HG03558 (cell line): ENCODE data around the gene IDE.
"Not testable (repeated sequence)": the region's sequence is repeated elsewhere in the genome, so short reads cannot be mapped to it uniquely, and the experiment has no call there.

Source experiments
- ATAC-seq: cut with Tn5 transposase; IDR thresholded peaks from one replicate; pipeline ENCODE4 v1.9.1; 2021; ENCODE audit warnings: moderate number of reproducible peaks; ENCODE audit not compliant: unreplicated experiment; ENCODE audit errors: extremely low read depth

Gene IDE

GRCh38 chr10:92573798-92574547, at the start of gene IDE:
Gene IDE, minus strand, starts transcription at chr10:92574093. Its CDS starts 74 bp downstream, at chr10:92574019.
- peak; percentile 48 for ATAC-seq

- ATAC-seq: no peak
Measured at GRCh38 chr10:92619368-92619767, 45.5 kb upstream of the IDE start.

DNA sequence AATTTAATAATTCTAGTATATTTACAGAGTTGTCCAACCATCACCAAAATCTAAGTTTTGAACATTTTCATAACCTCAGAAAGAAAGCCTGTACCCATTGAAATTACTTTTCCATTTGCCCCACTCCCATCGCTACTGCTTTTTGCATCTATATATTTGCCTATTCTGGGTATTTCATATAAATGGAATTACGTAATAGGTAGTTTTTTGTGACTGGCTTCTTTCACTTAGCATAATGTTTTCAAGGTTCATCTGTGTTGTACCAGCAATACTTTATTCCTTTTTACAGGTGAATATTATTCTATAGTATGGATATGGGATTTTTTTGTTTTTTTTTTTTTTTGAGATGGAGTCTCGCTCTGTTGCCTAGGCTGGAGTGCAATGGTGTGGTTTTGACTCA, 41.6 kb upstream of the IDE start:
- no peak for ATAC-seq

DNA sequence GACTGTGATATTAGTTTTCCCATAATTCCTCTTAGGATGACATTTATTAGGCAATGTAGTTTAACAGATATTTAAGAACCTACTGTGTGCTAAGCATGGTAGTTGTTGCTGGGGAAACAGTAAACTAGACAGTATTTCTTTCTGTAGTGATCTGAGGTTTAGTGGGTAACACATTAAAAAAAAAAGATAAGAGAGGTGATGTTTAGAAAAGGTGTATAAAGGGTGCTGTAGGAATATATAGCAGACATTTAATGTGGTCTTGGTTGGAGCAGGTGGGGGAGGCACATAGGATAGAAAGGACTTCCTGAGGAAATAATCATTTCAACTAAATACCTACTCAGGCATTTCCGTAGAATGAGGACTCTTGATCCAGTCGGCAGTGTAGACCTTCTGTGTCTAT, 30.9 kb upstream of the IDE start:
- ATAC-seq: no peak

DNA sequence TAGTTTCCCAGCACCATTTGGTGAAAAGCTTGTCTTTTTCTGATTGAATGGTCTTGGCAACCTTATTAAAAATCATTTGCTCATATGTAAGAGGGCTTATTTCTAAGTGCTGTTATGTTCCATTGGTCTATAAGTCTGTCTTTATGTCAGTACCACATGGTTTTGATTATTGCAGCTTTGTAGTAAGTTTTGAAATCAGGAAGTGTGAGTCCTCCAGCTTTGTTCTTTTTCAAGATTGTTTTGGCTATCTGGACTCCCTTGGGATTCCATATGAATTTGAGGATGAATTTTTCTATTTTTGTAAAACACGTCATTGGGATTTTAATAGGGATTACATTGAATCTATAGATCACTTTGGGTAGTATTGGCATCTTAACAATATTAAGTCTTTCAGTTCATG, 24.4 kb upstream of the IDE start:
- no peak for ATAC-seq

DNA sequence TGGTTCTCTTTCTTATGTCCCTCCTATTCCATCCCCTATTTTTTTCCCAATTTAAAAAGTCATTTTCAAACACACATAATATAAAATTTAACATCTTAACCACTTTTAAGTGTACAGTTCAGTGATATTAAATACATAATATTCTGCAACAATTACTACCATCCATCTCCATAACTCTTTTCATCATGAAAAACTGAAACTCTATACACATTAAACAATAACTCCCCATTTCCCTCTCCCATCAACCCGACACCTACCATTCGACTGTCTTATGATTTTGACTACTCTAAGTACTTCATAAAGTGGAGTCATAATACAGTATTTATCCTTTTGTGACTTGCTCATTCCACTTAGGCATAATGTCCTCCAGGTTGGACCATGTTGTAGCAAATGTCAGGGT, 21.6 kb upstream of the IDE start:
- no peak for ATAC-seq

DNA sequence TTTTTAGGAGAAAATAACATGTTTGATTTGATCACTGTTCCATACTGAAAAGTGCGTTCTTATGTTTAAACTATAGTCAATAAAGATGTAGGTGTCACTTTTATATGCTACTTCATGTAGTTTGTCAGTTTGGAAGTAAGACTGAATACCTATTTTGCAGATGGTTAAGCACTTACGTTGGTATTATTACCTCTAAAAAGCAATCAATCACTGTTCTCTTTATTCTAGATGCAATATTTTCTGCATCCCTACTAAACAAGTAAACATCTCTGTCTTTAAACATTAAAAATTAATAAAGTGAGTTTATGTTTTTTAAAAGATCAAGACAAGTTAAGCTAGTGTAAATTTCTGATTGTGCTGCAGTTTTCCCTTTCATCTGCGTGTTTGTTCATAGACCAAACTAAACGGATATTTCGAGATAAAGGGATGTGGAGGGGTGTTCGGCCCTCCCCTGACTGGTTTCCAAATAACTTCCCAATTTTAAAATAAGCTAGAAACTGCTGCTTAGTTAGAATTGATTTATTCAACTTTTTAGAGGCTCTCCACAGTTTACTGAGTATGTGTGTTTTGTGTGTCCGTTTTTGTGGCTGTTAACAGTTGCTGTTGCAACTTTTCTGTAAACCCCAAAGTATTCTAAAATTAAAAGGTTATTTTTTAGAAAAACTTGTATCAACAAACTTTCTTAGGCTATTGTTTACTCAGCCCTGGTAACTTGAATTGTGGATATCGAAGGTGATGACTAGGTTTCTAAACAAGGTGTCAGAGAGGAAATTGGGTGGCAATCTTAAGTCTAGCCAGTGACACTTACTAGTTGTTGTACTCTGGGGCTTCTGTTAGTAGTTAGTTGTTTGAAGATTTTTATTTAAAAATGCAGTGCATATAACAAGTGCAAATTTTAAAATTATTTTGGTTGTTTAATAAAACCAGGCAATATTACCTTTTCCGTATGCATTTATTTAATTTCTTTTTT, 20.0 kb upstream of the IDE start:
- no peak for ATAC-seq

- peak; percentile 53 for ATAC-seq
Measured at GRCh38 chr10:92592761-92593618, 19.1 kb upstream of the IDE start, which contains the start of gene KIF11. Gene KIF11, plus strand, starts transcription at chr10:92593130. Its CDS starts 246 bp downstream, at chr10:92593376.

- peak; percentile 71 for ATAC-seq
Measured at GRCh38 chr10:92591550-92592022, 17.7 kb upstream of the IDE start.

DNA sequence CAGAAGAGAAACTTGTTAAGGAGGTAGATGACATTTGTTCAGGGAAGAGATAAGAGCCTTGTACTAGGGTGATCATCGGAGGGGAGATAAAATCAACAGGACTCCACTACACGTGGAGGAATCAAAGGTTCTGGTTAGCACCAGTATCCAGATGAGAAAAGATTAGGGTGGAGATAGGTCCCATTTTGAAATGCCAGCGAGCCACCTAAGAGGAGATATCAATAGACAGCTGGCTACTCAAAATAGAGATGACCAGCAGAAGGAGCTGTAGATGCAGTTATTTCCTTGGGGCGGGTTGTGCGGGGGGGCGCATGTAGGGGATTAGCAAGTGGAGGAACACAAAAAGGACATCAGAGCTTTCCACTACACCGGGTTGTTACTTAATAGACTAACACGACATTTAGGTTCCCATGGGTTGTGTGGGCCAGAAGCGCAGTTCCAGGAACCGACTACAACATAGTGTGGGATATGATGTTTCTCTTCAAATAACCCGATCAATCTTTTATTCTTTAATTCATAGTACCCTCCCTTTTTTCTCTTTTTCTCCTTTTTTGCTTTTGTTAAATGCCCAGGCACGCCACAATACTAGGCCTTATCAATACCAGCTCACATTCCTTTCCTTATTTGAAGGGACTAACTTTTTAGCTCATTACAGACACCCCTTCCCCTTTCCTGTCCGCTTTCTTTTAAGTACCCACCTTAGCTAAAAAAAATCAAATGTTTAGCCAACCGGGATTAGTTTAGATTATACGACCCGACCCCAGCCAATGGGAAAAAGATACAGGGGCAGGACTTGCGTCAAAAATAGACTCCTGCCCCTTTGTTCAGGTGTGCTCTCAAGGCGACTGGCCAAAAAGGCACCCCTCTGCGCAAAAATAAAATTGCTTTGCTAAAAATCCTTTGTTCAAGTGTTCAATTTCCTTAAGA, 17.0 kb upstream of the IDE start:
- ATAC-seq: peak; percentile 1

- ATAC-seq: not testable (repeated sequence)
Measured at GRCh38 chr10:92582347-92582746, 8.5 kb upstream of the IDE start.

DNA sequence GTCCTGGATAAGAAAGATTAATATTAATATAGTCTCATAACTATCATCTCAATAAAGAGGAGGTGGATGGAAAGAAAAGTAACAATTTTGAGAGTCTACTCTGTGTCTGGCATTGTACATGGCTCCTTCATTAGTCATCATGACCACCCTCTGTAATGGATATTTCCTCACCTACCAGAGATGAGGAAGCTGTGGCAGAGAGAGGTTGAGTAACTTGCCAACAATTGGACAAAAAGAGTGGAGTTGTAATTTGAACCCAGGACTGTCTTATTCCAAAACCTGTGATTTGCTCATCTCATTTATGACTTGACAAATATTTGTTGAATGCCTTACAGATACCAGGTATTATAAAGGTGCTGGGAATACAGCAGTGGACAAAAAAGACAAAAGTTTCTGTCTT, 2.1 kb upstream of the IDE start:
- ATAC-seq: no peak

DNA sequence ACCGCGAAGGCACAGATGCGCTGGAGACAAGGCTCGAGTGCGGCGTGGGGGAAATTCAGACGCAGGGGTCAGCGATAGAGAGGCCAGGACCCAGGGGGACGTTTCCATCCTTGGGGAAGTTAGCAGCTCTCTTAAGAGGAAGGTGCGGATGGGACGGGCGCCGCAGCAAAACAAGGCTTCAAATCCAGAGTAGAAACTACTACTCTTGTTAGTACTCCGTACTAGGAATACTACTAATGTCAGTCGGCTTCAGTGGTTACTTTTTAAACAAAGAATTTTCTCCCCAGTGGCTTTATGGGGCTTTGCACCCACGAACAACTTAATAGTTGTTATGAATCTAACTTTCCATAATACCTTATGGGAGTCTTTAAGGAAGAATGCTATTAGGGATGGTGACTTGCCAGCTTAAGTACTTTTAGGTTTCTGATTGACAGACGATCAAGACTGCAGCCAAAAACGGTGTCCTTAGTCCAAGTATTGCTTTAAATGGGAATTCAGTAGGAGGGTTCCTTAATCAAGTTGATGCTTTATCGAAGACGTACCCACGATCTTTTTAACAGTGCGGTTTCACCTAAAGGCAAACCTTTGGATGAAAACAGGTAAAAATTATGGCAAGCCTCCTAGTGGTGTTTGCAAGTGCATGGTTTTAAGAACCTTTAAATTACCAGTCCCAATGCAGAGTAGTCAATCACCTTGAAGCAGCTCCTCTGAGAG, 812 bp upstream of the IDE start:
- no peak for ATAC-seq

DNA sequence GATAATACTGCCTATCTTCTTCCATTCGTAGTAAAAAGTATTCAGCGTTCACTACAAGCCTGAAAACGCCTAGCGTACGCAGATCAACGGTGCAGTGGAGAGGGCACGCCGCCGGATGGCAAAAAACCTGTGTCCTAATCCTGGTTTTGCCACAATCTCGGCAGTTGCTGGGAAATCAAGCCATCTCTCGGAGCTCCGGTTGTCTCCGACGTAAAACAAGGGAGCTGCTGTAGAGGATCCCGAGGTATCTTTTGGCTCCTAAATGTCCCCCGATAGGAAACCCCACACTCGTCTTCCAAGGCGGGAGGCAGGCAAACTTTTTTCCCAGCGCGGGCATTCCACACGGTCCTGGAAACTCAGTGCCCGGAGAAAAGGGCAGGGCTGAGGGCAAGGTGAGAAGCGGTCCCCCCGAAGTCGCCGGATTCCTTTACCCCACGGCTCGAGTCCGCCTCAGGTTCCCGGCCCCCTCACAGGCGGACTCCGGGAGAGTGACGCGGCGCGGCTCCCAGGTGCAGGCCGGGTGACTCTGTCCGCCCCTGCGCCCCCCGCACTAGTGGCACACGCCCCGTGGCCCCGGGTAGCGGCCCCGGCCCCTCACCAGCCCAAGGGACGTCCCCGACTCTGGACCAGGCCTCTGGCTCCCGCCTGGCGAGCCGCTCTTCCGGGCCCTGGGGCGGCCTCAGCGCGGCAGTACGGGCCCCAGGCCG, 649 bp downstream of the IDE start:
- ATAC-seq: no peak

GRCh38 chr10:92572362-92573090, 1.4 kb downstream of the IDE start:
- ATAC-seq: no peak

- ATAC-seq: no peak
Measured at GRCh38 chr10:92571649-92572048, 2.2 kb downstream of the IDE start.

- ATAC-seq: not testable (repeated sequence)
Measured at GRCh38 chr10:92569663-92570062, 4.2 kb downstream of the IDE start.
